PC-3 (cell line): ENCODE measurements around the gene HLA-DRB1. TPM values are rescaled to one million over a fixed set of nuclear protein-coding genes. Genes with fewer than 3 reads are reported as not detected.

ENCODE experiments used
- ATAC-seq: fragments of 200-7000 bp; cut with Tn5 transposase; 2 replicates; pipeline ENCODE4 v1.9.1; 2020; ENCODE audit warnings: mild to moderate bottlenecking, moderate library complexity
- BruUV-seq: library from RNA; stranded (reverse); fragments of 400-500 nt; replicated peaks from 2 replicates; lab custom pipeline; 2021; lab: Mats Ljungman, UMichigan
- CTCF ChIA-PET: fragments of 300-600 bp; sonication (Branson Sonifier 250); formaldehyde crosslinking; loops from one replicate; lab custom pipeline; 2022; ENCODE audit warnings: antibody characterized with exemption; lab: Charles Lee
- POLR2A ChIA-PET: fragments of 300-600 bp; sonication (Branson Sonifier 250); formaldehyde crosslinking; loops from one replicate; lab custom pipeline; 2022; ENCODE audit warnings: antibody characterized with exemption; ENCODE audit not compliant: unreplicated experiment; lab: Charles Lee
- DNase-seq: peaks from one replicate; pipeline ENCODE4 v3.0.0-alpha.2; 2015
- H2AFZ ChIP-seq: fragments of 300-600 bp; sonication (generic); 2 replicates; pipeline ENCODE4 v1.6.0; 2016; ENCODE audit warnings: antibody characterized with exemption, low read length
- H3F3A ChIP-seq: fragments of 300-600 bp; sonication (generic); one replicate; pipeline ENCODE4 v1.6.0; 2017; ENCODE audit warnings: antibody characterized with exemption, low read length, control low read depth, mild to moderate bottlenecking; ENCODE audit not compliant: unreplicated experiment
- H3K27ac ChIP-seq: fragments of 300-600 bp; sonication (generic); 2 replicates; pipeline ENCODE4 v1.5.1; 2016; ENCODE audit warnings: mild to moderate bottlenecking, low read length
- H3K27me3 ChIP-seq: fragments of 300-600 bp; sonication (generic); 2 replicates; pipeline ENCODE4 v1.6.1; 2016; ENCODE audit warnings: low read length, mixed read lengths
- H3K36me3 ChIP-seq: fragments of 300-600 bp; sonication (generic); 2 replicates; pipeline ENCODE4 v1.6.1; 2016; ENCODE audit warnings: low read depth, mixed run types, low read length, mixed read lengths
- H3K4me1 ChIP-seq: fragments of 300-600 bp; sonication (generic); 2 replicates; pipeline ENCODE4 v1.5.1; 2016; ENCODE audit warnings: low read length; ENCODE audit not compliant: insufficient read depth
- H3K4me2 ChIP-seq: fragments of 300-600 bp; sonication (generic); 2 replicates; pipeline ENCODE4 v1.6.0; 2016; ENCODE audit warnings: low read length
- H3K4me3 ChIP-seq: fragments of 300-600 bp; sonication (generic); 2 replicates; pipeline ENCODE4 v1.5.1; 2016; ENCODE audit warnings: mild to moderate bottlenecking, low read length, mixed read lengths
- H3K79me2 ChIP-seq: fragments of 300-600 bp; sonication (generic); 2 replicates; pipeline ENCODE4 v1.6.1; 2017; ENCODE audit warnings: low read length, mixed read lengths
- H3K9ac ChIP-seq: fragments of 300-600 bp; sonication (generic); 2 replicates; pipeline ENCODE4 v1.6.0; 2016; ENCODE audit warnings: mild to moderate bottlenecking, low read length
- H3K9me2 ChIP-seq: fragments of 300-600 bp; sonication (generic); replicated peaks from 2 replicates; pipeline ENCODE4 v1.6.1; 2016; ENCODE audit warnings: mixed run types, low read length, mixed read lengths
- H3K9me3 ChIP-seq: fragments of 300-600 bp; sonication (generic); 2 replicates; pipeline ENCODE4 v1.6.1; 2016; ENCODE audit warnings: low read length, mixed read lengths
- H4K20me1 ChIP-seq: fragments of 300-600 bp; sonication (generic); 2 replicates; pipeline ENCODE4 v1.6.1; 2016; ENCODE audit warnings: low read length, mixed read lengths
- CTCF ChIP-seq: fragments of 300-600 bp; sonication (generic); conservative IDR thresholded peaks from 2 replicates; pipeline ENCODE4 v1.5.1; 2017; ENCODE audit warnings: antibody characterized with exemption, low read depth, mild to moderate bottlenecking, low read length
- EZH2 ChIP-seq: fragments of 300-600 bp; sonication (generic); IDR thresholded peaks from one replicate; pipeline ENCODE4 v1.6.1; 2017; ENCODE audit warnings: antibody characterized with exemption, mild to moderate bottlenecking, low read length; ENCODE audit not compliant: unreplicated experiment
- EZH2phosphoT487 ChIP-seq: fragments of 300-600 bp; sonication (generic); IDR thresholded peaks from 2 replicates; pipeline ENCODE4 v1.6.1; 2018; ENCODE audit warnings: mild to moderate bottlenecking, antibody characterized with exemption, low read length, borderline replicate concordance
- intact Hi-C: fragments of 100-400 bp; cut with micrococcal nuclease; formaldehyde crosslinking; loops from 2 replicates; pipeline ENCODE4 v1.9.0; 2023
- total RNA-seq: library from RNA; depleted of rRNA; stranded (reverse); fragments of >200 nt; gene quantifications from 2 replicates; pipeline ENCODE4 v1.2.3, GENCODE V29; 2014

The HLA-DRB1 gene
- total RNA-seq, 1 experiment from 2014 or later, result not detected

- TF ChIP-seq EZH2, result no peak
- no peak for TF ChIP-seq CTCF
- TF ChIP-seq EZH2phosphoT487, result no peak
These were observed 24.9 kb upstream of the HLA-DRB1 start for GRCh38 chr6:32614366-32615081.

DNA sequence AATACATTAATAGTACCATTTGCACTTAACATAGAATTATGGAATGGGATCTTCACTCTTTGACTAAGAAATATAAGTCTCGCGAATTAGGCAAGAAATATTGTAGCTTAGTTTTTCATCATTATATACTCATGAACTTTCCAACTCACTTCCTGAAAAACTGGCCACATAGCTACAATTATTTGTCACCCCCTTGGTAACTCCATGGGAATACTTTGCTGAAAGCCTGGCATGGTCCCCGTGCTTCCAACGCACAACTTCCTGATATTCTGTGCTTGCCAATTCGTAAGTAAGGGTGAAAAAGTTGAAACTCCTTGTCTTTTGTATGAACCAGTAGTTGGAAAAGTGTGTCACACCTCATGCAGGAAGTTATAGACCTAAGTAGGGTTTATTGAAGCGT lies 23.8 kb upstream of the HLA-DRB1 start:
- POLR2A ChIA-PET, result no interaction called here
- H3K79me2 ChIP-seq, result no peaks in the 10 kb centered on the region

More at GRCh38 chr6:32614366-32615081, 24.9 kb upstream of the HLA-DRB1 start:
- H3K27me3 ChIP-seq, result no peaks in the 10 kb centered on the region
- ChIA-PET CTCF (no interaction called here), POLR2A (no interaction called here)
- H3F3A ChIP-seq, result no peaks in the 10 kb centered on the region
- H4K20me1 ChIP-seq, result no peaks in the 10 kb centered on the region
- DNase-seq (no peak), ATAC-seq (no peak)
- H2AFZ ChIP-seq, result no peak overlapping the region
- H3K36me3 ChIP-seq, result no peaks in the 10 kb centered on the region
- no peaks in the 10 kb centered on the region for H3K79me2 ChIP-seq
- H3K4me1 ChIP-seq, result no peaks in the 10 kb centered on the region; the same call in 1 of the 2 replicates
- no peak overlapping the region for H3K4me2 ChIP-seq
- intact Hi-C loops, result no loop called here
- no TSS peak for BruUV-seq
- no peak overlapping the region for H3K4me3 ChIP-seq
- H3K27ac ChIP-seq, result no peak overlapping the region
- H3K9me2 ChIP-seq, result no peaks in the 10 kb centered on the region
- no peaks in the 10 kb centered on the region for H3K9me3 ChIP-seq
- H3K9ac ChIP-seq, result no peak overlapping the region

More for the DNA sequence above, 23.8 kb upstream of the HLA-DRB1 start:
- CTCF ChIA-PET, result no interaction called here
- H4K20me1 ChIP-seq, result no peaks in the 10 kb centered on the region
- H3K36me3 ChIP-seq, result no peaks in the 10 kb centered on the region
- no peaks in the 10 kb centered on the region for H3F3A ChIP-seq
- no peak overlapping the region for H3K4me2 ChIP-seq
- no peak overlapping the region for H3K27ac ChIP-seq
- H3K9me3 ChIP-seq, result no peaks in the 10 kb centered on the region
- TF ChIP-seq EZH2phosphoT487 (no peak), CTCF (no peak), EZH2 (no peak)
- intact Hi-C loops, result no loop called here
- ATAC-seq (no peak), DNase-seq (no peak)
- no peak overlapping the region for H2AFZ ChIP-seq
- H3K4me1 ChIP-seq, result no peaks in the 10 kb centered on the region; the same call in 1 of the 2 replicates
- H3K4me3 ChIP-seq, result no peak overlapping the region
- BruUV-seq, result no TSS peak
- H3K9ac ChIP-seq, result no peak overlapping the region
- no peaks in the 10 kb centered on the region for H3K27me3 ChIP-seq
- H3K9me2 ChIP-seq, result no peaks in the 10 kb centered on the region
